Measurements from ENCODE around the gene TGIF1. TPM values are rescaled to one million over a fixed set of nuclear protein-coding genes. Genes with fewer than 3 reads are reported as not detected.

Gene TGIF1
- total and polyA plus RNA-seq, 2 donors = 25.4 to 96.1 TPM

Other genes starting within 250 kb of the TGIF1 start
- 1.1 TPM for gene MYOM1, start 230.2 kb upstream of the TGIF1 start, total RNA-seq
- 3.3 TPM for gene MYOM1, start 230.2 kb upstream of the TGIF1 start, polyA plus RNA-seq
- gene MYL12A, start 202.4 kb upstream of the TGIF1 start, total RNA-seq = 664 TPM
- 747 TPM for gene MYL12A, start 202.4 kb upstream of the TGIF1 start, polyA plus RNA-seq
- gene MYL12B, start 188.0 kb upstream of the TGIF1 start, total RNA-seq = 479 TPM
- 505 TPM for gene MYL12B, start 188.0 kb upstream of the TGIF1 start, polyA plus RNA-seq

Measured in thymus (tissue), 2 donors.